Neuronal stem cell (in vitro differentiated cells): Measurements from ENCODE around the gene DCLK1.

Experiments used
- DNase-seq: peaks from one replicate; pipeline ENCODE4 v3.0.0-alpha.2; 2013; ENCODE audit warnings: low spot score
- H2AFZ ChIP-seq: one replicate; pipeline ENCODE4 v1.6.1; 2013; ENCODE audit warnings: mild to moderate bottlenecking, low read length, inconsistent platforms
- H2AK5ac ChIP-seq: 2 replicates; pipeline ENCODE4 v1.6.1; 2013; ENCODE audit warnings: low read depth, mild to moderate bottlenecking, inconsistent platforms, low read length, moderate library complexity, mixed read lengths
- H2BK120ac ChIP-seq: 2 replicates; pipeline ENCODE4 v1.6.1; 2013; ENCODE audit warnings: low read depth, mild to moderate bottlenecking, inconsistent platforms, low read length, moderate library complexity, mixed read lengths
- H2BK12ac ChIP-seq: one replicate; pipeline ENCODE4 v1.6.1; 2013; ENCODE audit warnings: low read length, inconsistent platforms
- H2BK15ac ChIP-seq: 2 replicates; pipeline ENCODE4 v1.6.1; 2013; ENCODE audit warnings: mild to moderate bottlenecking, low read length, inconsistent platforms, mixed read lengths
- H2BK5ac ChIP-seq: one replicate; pipeline ENCODE4 v1.6.1; 2013; ENCODE audit warnings: inconsistent platforms, mild to moderate bottlenecking, low read length, moderate library complexity
- H3K14ac ChIP-seq: one replicate; pipeline ENCODE4 v1.6.1; 2013; ENCODE audit warnings: low read length, inconsistent platforms
- H3K18ac ChIP-seq: 2 replicates; pipeline ENCODE4 v1.6.1; 2013; ENCODE audit warnings: low read length, inconsistent platforms
- H3K23ac ChIP-seq: 2 replicates; pipeline ENCODE4 v1.6.1; 2013; ENCODE audit warnings: low read depth, mild to moderate bottlenecking, mixed read lengths, low read length, inconsistent platforms; ENCODE audit not compliant: poor library complexity
- H3K27ac ChIP-seq: replicated peaks from 3 replicates; pipeline ENCODE4 v1.5.1; 2013; ENCODE audit warnings: low read length, inconsistent platforms
- H3K27me3 ChIP-seq, 3 experiments: 2 replicates each; pipeline ENCODE4 v1.6.1; 2013; ENCODE audit warnings: low read length in 3 of 3, mild to moderate bottlenecking in 2 of 3, inconsistent platforms in 1 of 3, low read depth in 1 of 3, mixed read lengths in 1 of 3, moderate library complexity in 1 of 3; ENCODE audit not compliant: control insufficient read depth in 3 of 3, insufficient read depth in 3 of 3
- H3K36me3 ChIP-seq, 2 donors: replicated peaks in 1 of 2; 2 replicates each; pipeline ENCODE4 v1.6.1; 2013; ENCODE audit warnings: low read length in 2 of 2; ENCODE audit not compliant: control insufficient read depth in 2 of 2, insufficient read depth in 2 of 2
- H3K4ac ChIP-seq: 2 replicates; pipeline ENCODE4 v1.6.1; 2013; ENCODE audit warnings: inconsistent platforms, mild to moderate bottlenecking, low read length, moderate library complexity
- H3K4me1 ChIP-seq, 2 donors: 1 replicate in 1 of 2; 2 replicates in 1 of 2; pipeline ENCODE4 v1.6.1; 2013; ENCODE audit warnings: low read length in 2 of 2, low read depth in 1 of 2; ENCODE audit not compliant: control insufficient read depth in 2 of 2, insufficient read depth in 1 of 2
- H3K4me2 ChIP-seq: one replicate; pipeline ENCODE4 v1.6.1; 2013; ENCODE audit warnings: mild to moderate bottlenecking, low read length, inconsistent platforms; ENCODE audit not compliant: insufficient read depth, poor library complexity, severe bottlenecking
- H3K4me3 ChIP-seq, 2 donors: 2 replicates each; pipeline ENCODE4 v1.5.1; 2013; ENCODE audit warnings: low read length in 2 of 2, mild to moderate bottlenecking in 2 of 2, inconsistent platforms in 1 of 2, moderate library complexity in 1 of 2
- H3K79me1 ChIP-seq: one replicate; pipeline ENCODE4 v1.6.1; 2013; ENCODE audit warnings: low read depth, mild to moderate bottlenecking, inconsistent platforms, low read length, moderate library complexity
- H3K9ac ChIP-seq: one replicate; pipeline ENCODE4 v1.6.1; 2013; ENCODE audit warnings: mild to moderate bottlenecking, low read depth, low read length, inconsistent platforms; ENCODE audit not compliant: poor library complexity
- H3K9me3 ChIP-seq, 2 donors: replicated peaks in 1 of 2; 2 replicates each; pipeline versions ENCODE3 to v1.6.1; 2013; ENCODE audit warnings: low read length in 2 of 2, mild to moderate bottlenecking in 2 of 2, inconsistent platforms in 1 of 2, low read depth in 1 of 2, mixed read lengths in 1 of 2, moderate library complexity in 1 of 2; ENCODE audit not compliant: control insufficient read depth in 2 of 2, insufficient read depth in 1 of 2
- H4K8ac ChIP-seq: one replicate; pipeline ENCODE4 v1.6.1; 2013; ENCODE audit warnings: low read depth, mild to moderate bottlenecking, inconsistent platforms, low read length, moderate library complexity
- H4K91ac ChIP-seq: one replicate; pipeline ENCODE4 v1.6.1; 2013; ENCODE audit warnings: low read length, low read depth, mild to moderate bottlenecking, inconsistent platforms; ENCODE audit not compliant: poor library complexity
- WGBS, 2 donors: extraction: QIAGEN DNeasy Blood & Tissue Kit; methylation state at CpG; one replicate each; pipeline ENCODE4 v1.1.7; 2013; ENCODE audit warnings: missing lambda C conversion rate in 2 of 2, mixed read lengths in 1 of 2; ENCODE audit not compliant: insufficient read length in 2 of 2, insufficient replicate concordance in 1 of 2; ENCODE audit errors: extremely low coverage in 2 of 2; 5-methylcytosine and 5-hydroxymethylcytosine counted together

The DCLK1 gene

GRCh38 chr13:35781036-35782000, 349.9 kb downstream of the DCLK1 start:
- Histone ChIP-seq H3K4me3 (no peak overlapping the region), H3K4ac (no peak overlapping the region), H3K36me3 (no peaks in the 10 kb centered on the region), H3K27ac (no peak overlapping the region), H3K23ac (no peak overlapping the region), H2BK120ac (no peak overlapping the region), H4K8ac (no peak overlapping the region), H3K4me1 (peaks cover 1 to 13% of the 10 kb centered on the region in 2 donors), H2AFZ (no peak overlapping the region), H2BK5ac (no peak overlapping the region), H2BK15ac (no peak overlapping the region), H3K9me3 (no peaks in the 10 kb centered on the region), H3K9ac (no peak overlapping the region), H4K91ac (no peak overlapping the region), H3K27me3 (no peaks in the 10 kb centered on the region), H3K18ac (no peak overlapping the region), H3K4me2 (no peak overlapping the region), H3K79me1 (no peaks in the 10 kb centered on the region), H3K14ac (no peak overlapping the region), H2BK12ac (no peak overlapping the region), H2AK5ac (no peak overlapping the region)
- no CpG with 5 or more reads among the region's 7 CpGs for WGBS, 2 donors
- DNase-seq, result no peak

- WGBS, 2 donors, result no CpG with 5 or more reads among the region's 4 CpGs
Observed at GRCh38 chr13:35780613-35781012, 350.6 kb downstream of the DCLK1 start.

DNA sequence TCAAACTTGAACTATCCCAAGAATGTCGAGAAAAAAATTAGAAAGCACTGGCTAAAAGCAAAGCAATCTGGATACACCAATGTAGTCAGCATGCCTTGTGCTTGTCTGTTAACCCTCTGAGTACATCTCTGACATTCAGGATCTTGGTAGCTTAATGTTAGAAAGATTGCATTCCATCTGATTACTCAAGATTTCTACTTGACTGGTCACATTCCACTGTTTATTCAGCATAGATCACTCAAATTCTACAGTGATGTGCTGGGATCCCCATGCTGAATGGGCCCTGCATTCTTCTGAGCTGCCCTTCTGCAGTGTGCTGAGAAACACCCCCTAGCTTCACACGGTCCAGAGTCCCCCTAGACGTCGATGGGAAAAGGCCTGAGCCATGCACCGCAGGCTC, 359.3 kb downstream of the DCLK1 start:
- no peak for DNase-seq
- H3K4me3 ChIP-seq, result no peak overlapping the region
- H3K9me3 ChIP-seq, result no peaks in the 10 kb centered on the region
- no peaks in the 10 kb centered on the region for H3K27me3 ChIP-seq
- H4K91ac ChIP-seq, result no peak overlapping the region
- H3K9ac ChIP-seq, result no peak overlapping the region
- H3K27ac ChIP-seq, result no peak overlapping the region
- H3K79me1 ChIP-seq, result no peaks in the 10 kb centered on the region
- no peak overlapping the region for H3K4ac ChIP-seq
- H2AFZ ChIP-seq, result peak overlapping the region; percentile 17
- H3K18ac ChIP-seq, result no peak overlapping the region
- H2AK5ac ChIP-seq, result no peak overlapping the region
- H3K4me2 ChIP-seq, result no peak overlapping the region
- no peak overlapping the region for H4K8ac ChIP-seq
- H2BK12ac ChIP-seq, result no peak overlapping the region
- no peak overlapping the region for H2BK15ac ChIP-seq
- peaks cover 6% of the 10 kb centered on the region in 2 donors for H3K4me1 ChIP-seq
- no peak overlapping the region for H2BK120ac ChIP-seq
- no CpG with 5 or more reads among the region's 5 CpGs for whole genome bisulfite sequencing, 2 donors
- no peak overlapping the region for H3K14ac ChIP-seq
- no peak overlapping the region for H3K23ac ChIP-seq
- no peaks in the 10 kb centered on the region for H3K36me3 ChIP-seq
- no peak overlapping the region for H2BK5ac ChIP-seq

More at GRCh38 chr13:35780613-35781012, 350.6 kb downstream of the DCLK1 start:
- no peak for DNase-seq
- Histone ChIP-seq H3K18ac (no peak overlapping the region), H2BK15ac (no peak overlapping the region), H3K4me1 (peaks cover 1 to 9% of the 10 kb centered on the region in 2 donors), H3K9me3 (no peaks in the 10 kb centered on the region), H3K4me2 (no peak overlapping the region), H2AK5ac (no peak overlapping the region), H2AFZ (no peak overlapping the region), H3K14ac (no peak overlapping the region), H3K79me1 (no peaks in the 10 kb centered on the region), H2BK5ac (no peak overlapping the region), H4K91ac (no peak overlapping the region), H3K4me3 (no peak overlapping the region), H3K27me3 (no peaks in the 10 kb centered on the region), H3K36me3 (no peaks in the 10 kb centered on the region), H4K8ac (no peak overlapping the region), H3K9ac (no peak overlapping the region), H2BK12ac (no peak overlapping the region), H2BK120ac (no peak overlapping the region), H3K27ac (no peak overlapping the region), H3K4ac (no peak overlapping the region), H3K23ac (no peak overlapping the region)

GRCh38 chr13:35770756-35771297, 360.4 kb downstream of the DCLK1 start:
- Histone ChIP-seq H3K27ac (no peak overlapping the region), H2BK12ac (no peak overlapping the region), H2BK15ac (no peak overlapping the region), H2BK120ac (no peak overlapping the region), H3K4me3 (no peak overlapping the region), H3K4ac (no peak overlapping the region), H3K9me3 (no peaks in the 10 kb centered on the region), H3K27me3 (no peaks in the 10 kb centered on the region), H3K14ac (no peak overlapping the region), H2BK5ac (no peak overlapping the region), H2AFZ (no peak overlapping the region), H3K79me1 (no peaks in the 10 kb centered on the region), H3K4me2 (no peak overlapping the region), H3K36me3 (no peaks in the 10 kb centered on the region), H3K18ac (no peak overlapping the region), H3K23ac (no peak overlapping the region), H4K8ac (no peak overlapping the region), H3K9ac (no peak overlapping the region), H4K91ac (no peak overlapping the region), H2AK5ac (no peak overlapping the region), H3K4me1 (peaks cover 6% of the 10 kb centered on the region in 2 donors)
- no peak for DNase-seq
- WGBS, 2 donors, result no CpG with 5 or more reads among the region's 3 CpGs
